ENCODE measurements around the gene AAGAB. TPM values are rescaled to one million over a fixed set of nuclear protein-coding genes. Genes with fewer than 3 reads are reported as not detected.

Gene AAGAB
- total RNA-seq, 2 experiments from 2014 or later = 14.2 to 15.6 TPM

- H3K4me3 Mint-ChIP-seq = no peak overlapping the region
- Histone ChIP-seq H3K27ac (ENCODE audit: low read depth in 1 of 2, low read length in 2 of 2) (no peak overlapping the region), H3K9me3 (ENCODE audit: control insufficient read depth in 1 of 2, insufficient read depth in 1 of 2, low read length in 2 of 2) (no peaks in the 10 kb centered on the region), H3K27me3 (ENCODE audit: control insufficient read depth in 1 of 2, insufficient read depth in 2 of 2, low read length in 2 of 2) (no peaks in the 10 kb centered on the region), H3K4me3 (ENCODE audit: low read length) (no peak overlapping the region), H3K36me3 (ENCODE audit: insufficient read depth, low read length) (peaks cover 6% of the 10 kb centered on the region), H3K4me1 (ENCODE audit: insufficient read depth, low read length) (peaks cover 5% of the 10 kb centered on the region)
- H3K4me1 Mint-ChIP-seq (ENCODE audit: low read depth) = peaks cover 15% of the 10 kb centered on the region
- no peaks in the 10 kb centered on the region for H3K27me3 Mint-ChIP-seq
- no peak for DNase-seq
- intact Hi-C loops (cut with DNase I, micrococcal nuclease) = no loop called here
- ChIA-PET POLR2A (no interaction called here), CTCF (no interaction called here)
- H3K36me3 Mint-ChIP-seq (ENCODE audit: low read depth) = peaks cover 52% of the 10 kb centered on the region
- H3K27ac Mint-ChIP-seq = no peak overlapping the region
- TF ChIP-seq CTCF (IDR thresholded peaks at IDR 0.05) = no peak
- no peaks in the 10 kb centered on the region for H3K9me3 Mint-ChIP-seq
- no peak for ATAC-seq (ENCODE audit: poor library complexity)
Observed at GRCh38 chr15:67225336-67225735, 29.1 kb downstream of the AAGAB start.

GRCh38 chr15:67224889-67225288, 29.6 kb downstream of the AAGAB start:
- peaks cover 15% of the 10 kb centered on the region for H3K4me1 Mint-ChIP-seq (ENCODE audit: low read depth)
- H3K4me3 ChIP-seq (ENCODE audit: low read length) = no peak overlapping the region
- intact Hi-C loops (cut with DNase I, micrococcal nuclease) = no loop called here
- H3K36me3 Mint-ChIP-seq (ENCODE audit: low read depth) = peaks cover 51% of the 10 kb centered on the region
- DNase-seq (no peak), ATAC-seq (ENCODE audit: poor library complexity) (no peak)
- no peaks in the 10 kb centered on the region for H3K27me3 ChIP-seq (ENCODE audit: control insufficient read depth in 1 of 2, insufficient read depth in 2 of 2, low read length in 2 of 2)
- no peaks in the 10 kb centered on the region for H3K27me3 Mint-ChIP-seq
- H3K9me3 Mint-ChIP-seq = no peaks in the 10 kb centered on the region
- ChIA-PET CTCF (no interaction called here), POLR2A (no interaction called here)
- no peaks in the 10 kb centered on the region for H3K9me3 ChIP-seq (ENCODE audit: control insufficient read depth in 1 of 2, insufficient read depth in 1 of 2, low read length in 2 of 2)
- no peak overlapping the region for H3K27ac ChIP-seq (ENCODE audit: low read depth in 1 of 2, low read length in 2 of 2)
- TF ChIP-seq CTCF (IDR thresholded peaks at IDR 0.05) = no peak
- peaks cover 5% of the 10 kb centered on the region for H3K4me1 ChIP-seq (ENCODE audit: insufficient read depth, low read length)
- H3K27ac Mint-ChIP-seq = no peak overlapping the region
- no peak overlapping the region for H3K4me3 Mint-ChIP-seq
- H3K36me3 ChIP-seq (ENCODE audit: insufficient read depth, low read length) = peaks cover 8% of the 10 kb centered on the region

- Mint-ChIP-seq H3K4me3 (no peak overlapping the region), H3K4me1 (ENCODE audit: low read depth) (no peaks in the 10 kb centered on the region), H3K27ac (no peak overlapping the region), H3K36me3 (ENCODE audit: low read depth) (peaks cover 42% of the 10 kb centered on the region), H3K9me3 (no peaks in the 10 kb centered on the region), H3K27me3 (no peaks in the 10 kb centered on the region)
- TF ChIP-seq CTCF (IDR thresholded peaks at IDR 0.05) = no peak
- DNase-seq = no peak
- H3K4me1 ChIP-seq (ENCODE audit: insufficient read depth, low read length) = no peaks in the 10 kb centered on the region
- no peak overlapping the region for H3K4me3 ChIP-seq (ENCODE audit: low read length)
- ChIA-PET POLR2A (no interaction called here), CTCF (no interaction called here)
- H3K9me3 ChIP-seq (ENCODE audit: control insufficient read depth in 1 of 2, insufficient read depth in 1 of 2, low read length in 2 of 2) = no peaks in the 10 kb centered on the region
- peaks cover 6% of the 10 kb centered on the region for H3K36me3 ChIP-seq (ENCODE audit: insufficient read depth, low read length)
- H3K27me3 ChIP-seq (ENCODE audit: control insufficient read depth in 1 of 2, insufficient read depth in 2 of 2, low read length in 2 of 2) = no peaks in the 10 kb centered on the region
- ATAC-seq (ENCODE audit: poor library complexity) = no peak
- no peak overlapping the region for H3K27ac ChIP-seq (ENCODE audit: low read depth in 1 of 2, low read length in 2 of 2)
- intact Hi-C loops (cut with DNase I, micrococcal nuclease) = no loop called here
Observed at GRCh38 chr15:67219288-67219687, 35.2 kb downstream of the AAGAB start.

Measured in CD4-positive, alpha-beta T cell (primary cell).